HG03064 (cell line): ENCODE measurements around the gene SYT5.
"Not testable (repeated sequence)": the region's sequence is repeated elsewhere in the genome, so short reads cannot be mapped to it uniquely, and the experiment has no call there.

Source experiments
- ATAC-seq: cut with Tn5 transposase; IDR thresholded peaks from one replicate; pipeline ENCODE4 v1.9.1; 2021; ENCODE audit warnings: low read depth; ENCODE audit not compliant: unreplicated experiment

SYT5 gene

GRCh38 chr19:55179606-55180484, at the start of gene SYT5:
Gene SYT5 (minus strand): TSS chr19:55180289. CDS start chr19:55179041, 1,248 bp downstream.
- no peak for ATAC-seq

DNA sequence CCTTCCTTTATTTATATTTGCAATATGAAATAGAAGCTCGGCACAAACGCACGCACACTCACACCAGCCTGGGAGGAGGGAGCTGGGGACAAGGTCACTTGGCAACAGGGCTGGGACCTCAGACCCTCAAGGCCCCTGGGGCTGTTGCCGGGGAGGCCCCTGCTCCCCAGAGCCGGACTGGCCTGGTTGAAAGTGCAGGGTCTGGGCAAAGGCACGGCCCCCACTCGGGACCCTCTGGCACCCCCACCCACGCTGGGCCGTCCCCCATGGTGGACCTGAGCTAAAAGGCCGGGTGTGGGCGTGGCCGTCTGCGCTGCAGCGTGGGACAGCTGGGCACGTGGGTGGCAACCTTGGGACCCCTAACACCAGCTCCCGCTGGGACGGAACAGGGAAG, 49.7 kb upstream of the SYT5 start:
- ATAC-seq = no peak

GRCh38 chr19:55229145-55229788, 49.2 kb upstream of the SYT5 start:
- ATAC-seq = no peak

DNA sequence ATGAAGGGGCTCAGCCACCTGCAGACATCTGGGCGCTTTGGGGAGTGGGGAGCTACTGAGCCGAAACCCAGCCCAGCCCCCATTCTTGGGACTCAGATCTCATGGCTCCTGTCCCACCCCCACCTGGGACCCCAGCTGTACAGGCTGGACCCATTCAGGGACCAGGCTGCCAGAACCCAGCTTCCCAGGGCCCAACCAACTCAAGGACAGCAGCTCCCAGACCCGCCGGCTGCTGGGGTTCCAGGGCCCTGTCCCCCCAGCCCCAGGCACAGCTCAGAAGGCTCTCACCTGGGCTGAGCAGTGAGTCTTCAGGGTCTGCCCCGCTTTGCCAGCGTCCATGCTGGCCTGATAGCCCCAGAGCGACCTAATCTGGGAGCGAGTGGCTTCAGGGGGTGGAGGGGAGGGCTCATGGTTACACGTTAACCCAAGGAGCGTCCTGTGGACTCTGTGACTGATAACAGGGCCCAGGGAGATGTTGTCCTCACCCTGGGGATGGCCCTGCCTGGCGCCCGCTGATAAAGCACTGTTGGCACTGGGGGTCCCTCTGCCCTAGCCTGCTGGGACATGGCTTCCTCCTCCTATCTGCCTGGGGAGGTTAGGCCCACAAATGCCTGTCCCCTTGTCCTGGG, 48.4 kb upstream of the SYT5 start, which contains the start of gene TMEM86B:
TMEM86B (minus strand) TSS at position 361 of the 629 bp plus-strand sequence; CDS start at position 339, 22 bp downstream.
- no peak for ATAC-seq

DNA sequence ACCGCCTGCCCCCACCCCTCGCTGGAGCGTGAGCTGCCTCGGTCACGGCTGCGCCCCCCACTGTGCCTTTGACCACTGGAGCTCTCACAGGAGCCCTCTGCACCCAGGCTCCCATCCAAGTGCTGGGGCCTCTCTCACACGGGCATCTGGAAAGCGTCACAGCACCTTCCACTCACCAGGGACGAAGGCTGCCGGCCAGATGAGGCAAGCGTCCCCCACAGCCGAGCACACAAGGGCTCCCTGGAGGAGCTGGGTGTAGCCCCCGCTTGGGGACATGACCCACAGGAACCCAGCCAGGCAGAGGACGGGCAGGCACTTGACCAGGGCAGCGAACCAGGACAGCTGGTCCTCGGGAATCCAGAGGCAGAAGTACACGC, 47.9 kb upstream of the SYT5 start:
- no peak for ATAC-seq

DNA sequence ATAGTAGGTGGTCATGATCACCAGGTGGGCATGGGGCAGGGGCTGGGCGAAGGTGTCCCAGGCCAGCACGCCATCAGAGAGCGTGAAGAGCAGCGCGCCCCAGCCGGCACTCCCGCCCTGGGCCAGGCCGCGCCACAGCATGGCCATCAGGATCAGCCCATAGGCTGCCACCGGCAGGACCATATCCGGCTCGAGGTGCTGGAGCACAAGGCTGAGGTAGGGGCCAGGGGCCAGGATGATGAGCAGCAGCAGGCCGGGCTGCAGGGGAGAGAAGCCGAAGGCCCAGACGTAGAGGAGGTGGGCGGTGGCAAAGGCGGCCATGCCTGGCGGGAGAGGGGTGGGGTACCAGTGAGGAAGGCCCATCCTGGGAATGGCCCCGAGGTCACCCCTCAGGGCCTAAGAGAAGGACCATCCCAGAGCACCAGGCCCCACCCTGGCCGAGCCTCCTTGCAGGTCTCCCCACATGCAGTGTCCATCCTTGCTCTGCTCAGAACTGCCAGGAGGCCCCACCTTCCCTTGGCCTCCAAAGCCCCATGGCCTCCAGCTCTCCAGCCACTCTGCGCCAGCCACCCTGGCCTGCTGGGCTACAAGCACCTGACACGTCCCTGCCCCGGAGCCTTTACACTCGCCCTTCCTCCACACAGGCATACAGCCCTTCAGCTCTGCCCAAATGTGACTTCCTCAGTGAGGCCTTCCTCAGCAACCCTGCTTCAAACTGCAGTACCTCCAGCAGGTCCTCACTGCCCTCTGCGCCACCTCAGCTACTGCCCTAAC, 47.3 kb upstream of the SYT5 start:
- ATAC-seq = no peak

GRCh38 chr19:55226788-55227187, 46.7 kb upstream of the SYT5 start:
- ATAC-seq = no peak

GRCh38 chr19:55226273-55226672, 46.2 kb upstream of the SYT5 start:
- no peak for ATAC-seq

GRCh38 chr19:55225415-55225958, 45.4 kb upstream of the SYT5 start:
- no peak for ATAC-seq

DNA sequence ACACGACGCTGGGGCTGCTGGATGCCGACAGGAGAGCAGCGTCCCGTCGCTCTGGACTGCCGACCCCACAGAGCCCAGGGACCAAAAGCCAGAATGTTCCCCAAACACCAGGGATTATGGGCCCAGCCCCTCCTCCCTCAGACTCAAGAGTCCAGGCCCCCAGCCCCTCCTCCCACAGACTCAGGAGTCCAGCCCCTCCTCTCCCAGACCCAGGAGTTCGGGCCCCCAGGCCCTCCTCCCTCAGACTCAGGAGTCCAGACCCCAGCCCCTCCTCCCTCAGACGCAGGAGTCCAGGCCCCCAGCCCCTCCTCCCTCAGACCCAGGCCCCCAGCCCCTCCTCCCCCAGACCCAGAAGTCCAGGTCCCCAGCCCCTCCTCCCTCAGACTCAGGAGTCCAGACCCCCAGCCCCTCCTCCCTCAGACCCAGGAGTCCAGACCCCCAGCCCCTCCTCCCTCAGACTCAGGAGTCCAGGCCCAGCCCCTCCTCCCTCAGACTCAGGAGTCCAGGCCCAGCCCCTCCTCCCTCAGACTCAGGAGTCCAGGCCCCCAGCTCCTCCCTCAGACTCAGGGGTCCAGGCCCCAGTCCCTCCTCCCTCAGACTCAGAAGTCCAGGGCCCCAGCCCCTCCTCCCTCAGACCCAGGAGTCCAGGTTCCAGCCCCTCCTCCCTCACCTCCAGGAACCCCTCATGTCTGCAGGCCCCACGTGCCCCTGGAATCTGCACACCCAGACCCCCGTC, 44.8 kb upstream of the SYT5 start:
- not testable (repeated sequence) for ATAC-seq

GRCh38 chr19:55224038-55224665, 44.1 kb upstream of the SYT5 start:
- ATAC-seq = no peak

DNA sequence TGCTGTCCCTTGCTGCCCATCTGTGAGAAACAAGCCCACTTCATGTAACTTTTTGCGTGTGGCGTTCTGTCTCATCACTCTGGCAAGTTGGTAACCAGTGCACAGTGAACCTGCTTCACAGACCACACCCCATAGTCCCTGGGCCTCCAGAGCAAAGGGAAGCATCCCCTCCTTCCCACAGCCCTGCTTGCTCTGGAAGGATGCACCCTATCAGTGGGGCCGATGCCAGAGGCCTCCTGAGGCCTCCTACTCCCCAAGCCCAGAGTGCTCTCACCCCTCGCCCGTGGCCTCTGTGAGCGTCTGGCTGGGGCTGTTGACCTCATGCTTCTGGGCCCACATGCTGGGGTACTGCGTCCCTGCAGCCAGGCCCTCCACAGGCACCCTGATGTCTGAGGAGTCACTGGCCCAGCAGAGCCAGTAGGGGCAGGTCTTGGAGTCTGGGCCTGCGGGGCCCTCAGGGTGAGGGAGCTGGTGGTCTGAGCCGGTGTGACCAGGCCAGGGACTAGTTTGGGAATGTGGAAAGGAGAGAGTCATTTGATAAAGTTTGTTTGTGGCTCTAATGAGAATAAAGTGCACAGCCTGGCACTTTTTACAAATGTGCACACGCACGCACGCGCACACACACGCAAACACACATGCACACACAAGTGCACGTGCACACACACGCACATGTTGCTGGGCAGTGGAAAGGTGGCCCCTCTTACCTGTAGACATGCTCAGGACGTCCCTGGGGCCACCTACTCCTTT, 43.4 kb upstream of the SYT5 start:
- ATAC-seq = no peak

DNA sequence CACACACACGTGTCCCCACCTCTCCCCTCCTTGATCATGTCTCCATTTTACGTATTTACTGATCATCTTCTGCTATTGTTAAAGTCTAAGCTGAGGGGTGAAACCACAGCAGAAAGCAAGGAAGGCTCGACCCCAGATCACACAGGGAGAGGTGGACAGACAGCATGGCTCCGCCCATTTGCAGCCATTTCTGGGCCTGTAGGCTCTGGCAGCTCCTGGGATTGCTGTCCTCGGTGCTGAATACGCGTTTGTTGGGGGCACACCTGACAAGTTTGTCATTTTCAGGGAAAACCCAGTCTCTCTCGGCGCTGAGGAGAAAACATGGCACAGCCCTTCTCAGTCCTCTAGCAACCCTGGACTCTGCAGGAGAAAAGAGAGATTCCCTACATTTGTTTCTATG, 40.4 kb upstream of the SYT5 start:
- ATAC-seq = no peak

GRCh38 chr19:55216461-55217198, 36.5 kb upstream of the SYT5 start:
- no peak for ATAC-seq

- ATAC-seq = no peak
Observed at GRCh38 chr19:55213547-55213946, 33.5 kb upstream of the SYT5 start.

DNA sequence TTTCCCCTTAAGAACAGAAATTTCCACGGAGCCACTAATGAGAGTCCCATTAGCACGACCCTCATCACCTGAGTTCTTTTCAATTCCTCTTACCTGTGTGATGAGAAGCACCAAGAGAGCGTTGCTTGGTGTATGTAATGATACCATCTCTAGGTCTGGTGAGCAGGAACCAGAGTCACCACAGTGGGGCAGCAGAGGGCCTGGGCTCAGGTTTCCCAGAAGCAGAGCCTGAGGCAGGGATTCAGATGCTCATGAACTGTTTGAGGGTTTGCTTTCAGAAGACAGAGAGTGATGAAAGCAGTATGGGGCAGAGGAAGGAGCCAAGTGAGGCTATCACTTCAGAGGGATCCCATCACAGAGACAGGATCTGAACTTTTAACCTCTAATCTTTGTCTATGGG, 32.4 kb upstream of the SYT5 start:
- no peak for ATAC-seq

DNA sequence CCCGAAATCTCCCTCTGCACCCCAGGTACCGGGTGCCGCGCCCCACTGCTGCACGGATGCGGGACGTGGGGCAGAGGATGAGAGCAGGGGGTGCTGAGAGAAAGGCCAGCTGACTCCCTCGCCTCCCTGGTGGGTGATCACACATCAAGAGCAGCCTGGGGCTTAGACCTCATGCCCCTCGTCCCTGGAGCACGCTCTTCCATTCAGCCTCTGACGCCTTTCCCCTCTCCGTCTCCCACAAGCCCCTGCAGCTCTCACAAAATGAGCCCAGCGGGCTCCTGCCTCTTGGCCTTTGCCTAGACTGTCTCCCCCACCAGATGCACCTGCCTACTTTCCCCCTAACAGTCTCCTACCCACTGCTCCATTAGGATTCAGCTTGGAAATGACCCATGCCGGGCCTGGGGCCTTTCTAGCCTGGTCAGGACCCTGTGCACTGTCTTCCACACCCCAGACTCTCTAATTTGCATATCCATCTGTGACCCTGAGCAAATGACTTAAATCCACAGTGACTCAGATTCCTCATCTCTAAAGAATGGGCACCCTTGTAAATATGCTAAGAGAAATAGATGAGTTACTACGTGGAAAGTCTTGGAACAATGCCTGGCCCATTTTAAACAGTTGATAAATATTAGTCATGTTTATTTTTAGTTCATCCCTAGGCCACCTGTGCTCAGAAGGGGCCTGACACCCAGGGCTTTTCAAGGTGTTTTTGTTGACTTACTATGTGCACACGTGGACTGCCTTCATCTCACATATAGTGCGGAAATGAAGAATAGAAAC, 29.8 kb upstream of the SYT5 start:
- ATAC-seq = no peak
